ENCODE measurements around the gene RIOK3.
"Not testable (repeated sequence)": the region's sequence is repeated elsewhere in the genome, so short reads cannot be mapped to it uniquely, and the experiment has no call there.

The RIOK3 gene

DNA sequence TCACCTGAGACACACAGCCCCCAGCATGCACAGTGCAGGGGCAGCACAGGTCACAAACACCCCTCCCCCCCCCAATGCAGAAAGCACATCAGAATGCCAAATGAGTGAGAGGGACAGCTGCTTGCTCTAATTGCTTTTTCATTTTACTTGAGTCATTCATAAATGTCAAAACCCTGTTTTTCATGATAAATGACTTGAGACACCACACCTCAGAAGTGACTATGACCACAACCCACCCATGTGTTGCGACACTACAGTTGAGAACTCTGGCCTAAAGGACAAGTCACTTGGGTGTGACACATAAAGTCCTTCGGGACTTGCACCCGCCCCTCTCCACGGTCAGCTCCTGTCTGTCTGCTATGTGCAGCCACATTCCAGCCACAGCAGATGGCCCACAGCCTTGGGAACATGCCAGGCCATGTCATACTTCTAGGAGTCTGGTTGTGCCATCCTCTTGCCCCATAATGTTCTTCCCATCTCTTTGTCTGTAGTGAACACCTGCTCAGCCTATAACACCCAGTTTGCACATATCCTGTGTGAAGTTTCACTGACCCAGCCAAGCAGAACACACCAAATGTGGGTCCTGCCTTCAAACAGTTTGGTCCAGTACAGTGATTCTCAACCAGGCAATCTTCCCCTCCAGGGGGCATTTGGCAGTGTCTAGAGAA, 30.2 kb upstream of the RIOK3 start:
- Histone ChIP-seq H3K9me3 (ENCODE audit: insufficient read depth, low read length) (no peaks in the 10 kb centered on the region), H3K36me3 (replicated peaks; ENCODE audit: low read depth, low read length) (no peaks in the 10 kb centered on the region), H3K9ac (ENCODE audit: low read length) (no peak overlapping the region), H2AFZ (ENCODE audit: low read depth, low read length) (no peak overlapping the region), H3K4me1 (ENCODE audit: low read length) (peaks cover 11% of the 10 kb centered on the region), H3K4me2 (ENCODE audit: low read length) (peak overlapping the region; percentile 28; the same call in 1 of the 2 replicates), H4K20me1 (ENCODE audit: insufficient read depth, low read length) (no peaks in the 10 kb centered on the region), H3K27ac (ENCODE audit: low read length) (no peak overlapping the region), H3K79me2 (ENCODE audit: low read length) (no peaks in the 10 kb centered on the region), H3K27me3 (ENCODE audit: low read depth, low read length) (no peaks in the 10 kb centered on the region), H3K4me3 (ENCODE audit: low read length) (no peak overlapping the region)
- TF ChIP-seq, protein P1, sequence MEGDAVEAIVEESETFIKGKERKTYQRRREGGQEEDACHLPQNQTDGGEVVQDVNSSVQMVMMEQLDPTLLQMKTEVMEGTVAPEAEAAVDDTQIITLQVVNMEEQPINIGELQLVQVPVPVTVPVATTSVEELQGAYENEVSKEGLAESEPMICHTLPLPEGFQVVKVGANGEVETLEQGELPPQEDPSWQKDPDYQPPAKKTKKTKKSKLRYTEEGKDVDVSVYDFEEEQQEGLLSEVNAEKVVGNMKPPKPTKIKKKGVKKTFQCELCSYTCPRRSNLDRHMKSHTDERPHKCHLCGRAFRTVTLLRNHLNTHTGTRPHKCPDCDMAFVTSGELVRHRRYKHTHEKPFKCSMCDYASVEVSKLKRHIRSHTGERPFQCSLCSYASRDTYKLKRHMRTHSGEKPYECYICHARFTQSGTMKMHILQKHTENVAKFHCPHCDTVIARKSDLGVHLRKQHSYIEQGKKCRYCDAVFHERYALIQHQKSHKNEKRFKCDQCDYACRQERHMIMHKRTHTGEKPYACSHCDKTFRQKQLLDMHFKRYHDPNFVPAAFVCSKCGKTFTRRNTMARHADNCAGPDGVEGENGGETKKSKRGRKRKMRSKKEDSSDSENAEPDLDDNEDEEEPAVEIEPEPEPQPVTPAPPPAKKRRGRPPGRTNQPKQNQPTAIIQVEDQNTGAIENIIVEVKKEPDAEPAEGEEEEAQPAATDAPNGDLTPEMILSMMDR (IDR thresholded peaks at IDR 0.05; ENCODE audit: low read depth, low read length) = no peak
- TF ChIP-seq EZH2phosphoT487 (IDR thresholded peaks at IDR 0.05; ENCODE audit: low read depth) = no peak

DNA sequence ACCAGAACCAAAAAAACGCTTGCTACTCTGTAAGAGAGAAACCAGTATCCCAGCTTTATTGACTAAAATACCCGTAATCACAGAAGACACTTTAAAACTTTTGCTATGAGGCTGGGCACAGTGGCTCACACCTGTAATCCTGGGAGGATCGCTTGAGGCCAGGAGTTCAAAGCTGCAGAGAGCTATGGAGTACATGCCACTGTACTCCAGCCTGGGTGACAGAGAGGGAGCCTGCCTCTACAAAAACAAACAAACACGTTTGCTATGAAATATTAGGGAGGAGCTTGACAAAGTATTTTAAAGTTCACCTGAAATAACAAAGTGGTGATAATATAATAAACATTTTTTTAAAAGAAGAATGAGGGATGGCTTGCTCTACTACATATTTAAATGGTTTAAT, 28.5 kb upstream of the RIOK3 start:
- H3K79me2 ChIP-seq (ENCODE audit: low read length) = no peaks in the 10 kb centered on the region
- H3K4me2 ChIP-seq (ENCODE audit: low read length) = no peak overlapping the region
- peaks cover 2% of the 10 kb centered on the region for H3K36me3 ChIP-seq (replicated peaks; ENCODE audit: low read depth, low read length)
- H3K27me3 ChIP-seq (ENCODE audit: low read depth, low read length) = no peaks in the 10 kb centered on the region
- no peaks in the 10 kb centered on the region for H4K20me1 ChIP-seq (ENCODE audit: insufficient read depth, low read length)
- H3K4me3 ChIP-seq (ENCODE audit: low read length) = no peak overlapping the region
- H3K9ac ChIP-seq (ENCODE audit: low read length) = no peak overlapping the region
- H3K27ac ChIP-seq (ENCODE audit: low read length) = no peak overlapping the region
- TF ChIP-seq, protein P1 (IDR thresholded peaks at IDR 0.05; ENCODE audit: low read depth, low read length) = no peak
- no peak for TF ChIP-seq EZH2phosphoT487 (IDR thresholded peaks at IDR 0.05; ENCODE audit: low read depth)
- no peaks in the 10 kb centered on the region for H3K9me3 ChIP-seq (ENCODE audit: insufficient read depth, low read length)
- H2AFZ ChIP-seq (ENCODE audit: low read depth, low read length) = no peak overlapping the region
- H3K4me1 ChIP-seq (ENCODE audit: low read length) = peaks cover 11% of the 10 kb centered on the region

DNA sequence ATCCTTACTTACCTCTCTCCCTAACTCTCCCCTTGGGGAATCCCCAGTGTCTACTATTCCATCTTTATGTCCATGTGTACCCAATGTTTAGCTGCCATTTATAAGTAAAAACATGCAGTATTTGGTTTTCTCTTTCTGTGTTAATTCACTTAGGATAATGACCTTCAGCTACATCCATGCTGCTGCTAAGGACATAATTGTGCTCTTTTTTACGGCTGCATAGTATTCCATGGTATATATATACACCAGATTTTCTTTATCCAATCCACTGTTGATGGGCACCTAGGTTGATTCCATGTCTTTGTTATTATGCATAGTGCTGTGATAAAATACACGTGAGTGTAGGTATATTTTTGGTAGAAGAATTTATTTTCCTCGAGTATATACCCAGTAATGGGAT, 24.3 kb upstream of the RIOK3 start:
- Histone ChIP-seq H3K79me2 (ENCODE audit: low read length) (no peaks in the 10 kb centered on the region), H3K9me3 (ENCODE audit: insufficient read depth, low read length) (no peaks in the 10 kb centered on the region), H4K20me1 (ENCODE audit: insufficient read depth, low read length) (no peaks in the 10 kb centered on the region), H3K27me3 (ENCODE audit: low read depth, low read length) (no peaks in the 10 kb centered on the region), H3K27ac (ENCODE audit: low read length) (no peak overlapping the region), H3K4me1 (ENCODE audit: low read length) (no peaks in the 10 kb centered on the region), H3K4me3 (ENCODE audit: low read length) (no peak overlapping the region), H3K36me3 (replicated peaks; ENCODE audit: low read depth, low read length) (peaks cover 2% of the 10 kb centered on the region), H2AFZ (ENCODE audit: low read depth, low read length) (no peak overlapping the region), H3K4me2 (ENCODE audit: low read length) (no peak overlapping the region), H3K9ac (ENCODE audit: low read length) (no peak overlapping the region)
- TF ChIP-seq EZH2phosphoT487 (IDR thresholded peaks at IDR 0.05; ENCODE audit: low read depth) = no peak
- TF ChIP-seq, protein P1 (IDR thresholded peaks at IDR 0.05; ENCODE audit: low read depth, low read length) = no peak

DNA sequence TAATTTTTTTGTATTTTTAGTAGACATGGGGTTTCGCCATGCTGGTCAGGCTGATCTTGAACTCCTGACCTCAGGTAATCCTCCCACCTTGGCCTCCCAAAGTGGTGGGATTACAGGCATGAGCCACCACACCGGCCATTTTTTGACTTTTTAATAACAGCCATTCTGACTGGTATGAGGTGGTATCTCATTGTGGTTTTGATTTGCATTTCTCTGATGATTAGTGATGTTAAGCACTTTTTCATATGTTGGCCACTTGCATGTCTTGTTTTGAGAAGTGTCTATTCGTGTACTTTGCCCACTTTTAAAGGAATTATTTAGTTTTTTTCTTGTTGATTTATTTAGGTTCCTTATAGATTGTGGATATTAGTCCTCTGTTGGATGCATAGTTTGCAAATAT, 23.5 kb upstream of the RIOK3 start:
- H3K4me2 ChIP-seq (ENCODE audit: low read length); H3K36me3 ChIP-seq (replicated peaks; ENCODE audit: low read depth, low read length); H3K9me3 ChIP-seq (ENCODE audit: insufficient read depth, low read length); H3K27ac ChIP-seq (ENCODE audit: low read length); H4K20me1 ChIP-seq (ENCODE audit: insufficient read depth, low read length); H3K79me2 ChIP-seq (ENCODE audit: low read length); H3K4me3 ChIP-seq (ENCODE audit: low read length); H3K4me1 ChIP-seq (ENCODE audit: low read length); H3K27me3 ChIP-seq (ENCODE audit: low read depth, low read length); H2AFZ ChIP-seq (ENCODE audit: low read depth, low read length); H3K9ac ChIP-seq (ENCODE audit: low read length): not testable (repeated sequence)

All from OCI-LY3 (cell line).